Esophagus (tissue), 2 donors: Measurements from ENCODE around the gene LDLRAD1. TPM values are rescaled to one million over a fixed set of nuclear protein-coding genes. Genes with fewer than 3 reads are reported as not detected.
"Not testable (repeated sequence)": the region's sequence is repeated elsewhere in the genome, so short reads cannot be mapped to it uniquely, and the experiment has no call there.

Experiments
- H3K27ac ChIP-seq, 2 donors: one replicate each; pipeline ENCODE4 v1.5.1; 2013; ENCODE audit warnings: low read depth in 2 of 2, mild to moderate bottlenecking in 2 of 2, inconsistent platforms in 1 of 2, low read length in 1 of 2, moderate library complexity in 1 of 2
- H3K27me3 ChIP-seq, 2 donors: one replicate each; pipeline ENCODE4 v1.6.1; 2013; ENCODE audit warnings: low read length in 2 of 2, control low read depth in 1 of 2, mild to moderate bottlenecking in 1 of 2; ENCODE audit not compliant: insufficient read depth in 2 of 2, control insufficient read depth in 1 of 2
- H3K36me3 ChIP-seq, 2 donors: one replicate each; pipeline ENCODE4 v1.6.1; 2013; ENCODE audit warnings: low read length in 1 of 2; ENCODE audit not compliant: control insufficient read depth in 2 of 2, insufficient read depth in 2 of 2
- H3K4me1 ChIP-seq, 2 donors: one replicate each; pipeline ENCODE4 v1.6.1; 2013; ENCODE audit warnings: low read length in 1 of 2; ENCODE audit not compliant: control insufficient read depth in 2 of 2, insufficient read depth in 2 of 2
- H3K4me3 ChIP-seq, 2 donors: one replicate each; pipeline ENCODE4 v1.5.1; 2013; ENCODE audit warnings: low read length in 2 of 2, mild to moderate bottlenecking in 2 of 2, low read depth in 1 of 2, moderate library complexity in 1 of 2
- H3K9me3 ChIP-seq, 2 donors: one replicate each; pipeline ENCODE4 v1.6.1; 2013; ENCODE audit warnings: mild to moderate bottlenecking in 2 of 2, low read depth in 1 of 2, low read length in 1 of 2, moderate library complexity in 1 of 2; ENCODE audit not compliant: control insufficient read depth in 2 of 2, insufficient read depth in 1 of 2
- WGBS, 2 donors: extraction: QIAGEN DNeasy Blood & Tissue Kit; methylation state at CpG; one replicate each; pipeline ENCODE4 v1.1.7; 2013; 5-methylcytosine and 5-hydroxymethylcytosine counted together
- polyA plus RNA-seq, 2 donors: library from polyadenylated mRNA; stranded (reverse); fragments of 200-250 nt; gene quantifications; one replicate each; pipeline ENCODE4 v1.2.3, GENCODE V29; 2013
- donor health status: healthy with polysubstance abuse.
- donor health status: Bipolar disorder and iron deficiency.

Gene LDLRAD1
- polyA plus RNA-seq, 2 donors: 0.31 to 0.35 TPM

DNA sequence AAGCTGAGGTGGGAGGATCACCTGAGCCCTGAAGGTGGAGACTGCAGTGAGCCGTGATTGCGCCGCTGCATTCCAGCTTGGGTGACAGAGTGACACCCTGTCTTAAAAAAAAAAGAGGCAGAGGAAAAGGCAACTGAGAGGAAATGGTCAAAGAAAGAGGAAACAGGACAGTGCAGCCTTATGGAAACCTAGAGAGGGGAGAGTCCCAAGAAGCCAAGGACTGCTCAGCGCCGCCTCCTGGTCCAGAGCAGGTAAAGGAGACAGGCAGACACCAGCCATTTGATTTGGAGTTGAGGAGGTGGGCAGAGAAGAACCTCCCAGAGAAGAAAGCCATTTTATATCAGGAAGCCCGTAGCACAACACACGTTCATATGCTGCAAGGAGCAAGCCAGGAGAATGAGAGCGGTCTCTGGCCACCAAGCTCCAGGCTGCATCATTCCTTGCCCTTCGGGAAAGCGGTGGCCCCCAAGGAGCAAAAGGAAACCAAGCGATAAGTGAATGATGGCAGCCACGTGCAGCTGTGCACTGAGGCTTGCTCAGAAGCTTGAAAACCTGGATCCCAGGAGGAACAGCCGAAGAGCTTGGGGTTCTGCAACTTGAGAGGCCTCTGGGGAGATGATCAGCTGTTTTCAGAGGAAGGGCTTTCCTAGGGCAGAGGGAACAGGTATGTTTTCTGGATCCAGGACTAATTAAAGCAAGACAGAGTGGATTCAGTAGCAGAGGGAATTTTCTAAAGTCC, 38.1 kb downstream of the LDLRAD1 start:
- Histone ChIP-seq H3K27ac (no peak overlapping the region), H3K9me3 (no peaks in the 10 kb centered on the region), H3K4me3 (no peak overlapping the region), H3K36me3 (no peaks in the 10 kb centered on the region), H3K27me3 (no peaks in the 10 kb centered on the region), H3K4me1 (no peaks in the 10 kb centered on the region)
- 88 to 90% methylated on average over 13 of the region's 13 CpGs for WGBS, 2 donors

GRCh38 chr1:53975861-53976260, 42.1 kb downstream of the LDLRAD1 start:
- 95% methylated on average over 7 of the region's 7 CpGs for WGBS, 2 donors
- H3K36me3 ChIP-seq: no peaks in the 10 kb centered on the region
- H3K27me3 ChIP-seq: no peaks in the 10 kb centered on the region

DNA sequence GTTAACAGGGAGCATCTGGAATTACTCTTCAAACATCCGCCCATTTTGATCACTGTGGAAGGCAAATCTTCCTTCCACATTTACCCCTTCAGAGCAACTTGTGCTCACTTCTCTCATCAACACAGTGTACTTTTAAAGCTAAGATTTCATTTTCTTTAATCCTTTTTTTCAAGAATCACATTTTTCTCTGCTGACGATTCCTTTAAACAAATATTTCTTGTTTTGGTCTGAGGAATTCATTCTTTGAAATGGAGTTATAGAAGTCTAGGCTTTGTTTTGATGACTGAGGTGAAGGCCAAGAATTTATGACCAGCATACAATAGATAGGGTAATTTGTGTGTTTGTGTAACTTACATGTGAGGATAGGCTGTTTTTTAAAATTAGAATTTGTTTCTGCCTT, 46.3 kb downstream of the LDLRAD1 start:
- Histone ChIP-seq H3K4me3 (no peak overlapping the region), H3K36me3 (peaks cover 0 to 3% of the 10 kb centered on the region in 2 donors), H3K4me1 (no peaks in the 10 kb centered on the region), H3K9me3 (no peaks in the 10 kb centered on the region), H3K27ac (no peak overlapping the region), H3K27me3 (no peaks in the 10 kb centered on the region)
- WGBS, 2 donors: 76 to 79% methylated on average over 2 of the region's 2 CpGs

More at GRCh38 chr1:53975861-53976260, 42.1 kb downstream of the LDLRAD1 start:
- Histone ChIP-seq H3K4me1 (no peaks in the 10 kb centered on the region), H3K27ac (no peak overlapping the region), H3K4me3 (no peak overlapping the region), H3K9me3 (no peaks in the 10 kb centered on the region)

DNA sequence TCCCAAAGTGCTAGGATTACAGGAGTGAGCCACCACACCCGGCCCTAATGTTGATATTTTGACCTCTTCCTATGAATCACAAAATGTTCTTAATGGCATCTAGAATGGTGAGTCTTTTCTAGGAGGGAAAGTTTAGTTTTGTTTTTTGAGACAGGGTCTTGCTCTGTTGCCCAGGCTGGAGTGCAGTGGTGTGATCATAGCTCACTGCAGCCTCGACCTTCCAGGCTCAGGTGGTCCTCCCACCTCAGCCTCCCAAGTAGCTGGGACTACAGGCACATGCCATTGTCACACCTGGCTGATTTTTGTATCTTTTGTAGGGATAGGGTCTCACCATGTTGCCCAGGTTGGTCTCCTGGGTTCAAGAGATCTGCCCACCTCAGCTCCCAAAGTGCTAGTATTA, 48.7 kb downstream of the LDLRAD1 start:
- H3K9me3 ChIP-seq, H3K27ac ChIP-seq, H3K4me1 ChIP-seq, H3K36me3 ChIP-seq, H3K4me3 ChIP-seq, H3K27me3 ChIP-seq: not testable (repeated sequence)
- WGBS, 2 donors: 92 to 93% methylated on average over 2 of the region's 2 CpGs

GRCh38 chr1:53968125-53968513, 49.9 kb downstream of the LDLRAD1 start:
- no peaks in the 10 kb centered on the region for H3K9me3 ChIP-seq
- H3K27ac ChIP-seq: no peak overlapping the region
- no peaks in the 10 kb centered on the region for H3K27me3 ChIP-seq
- 64 to 70% methylated on average over 2 of the region's 2 CpGs for WGBS, 2 donors
- H3K4me1 ChIP-seq: no peaks in the 10 kb centered on the region
- peaks cover 2 to 12% of the 10 kb centered on the region in 2 donors for H3K36me3 ChIP-seq
- H3K4me3 ChIP-seq: no peak overlapping the region

GRCh38 chr1:53967409-53968124, 50.4 kb downstream of the LDLRAD1 start:
- Histone ChIP-seq H3K27ac (no peak overlapping the region), H3K4me3 (no peak overlapping the region), H3K36me3 (peaks cover 4 to 16% of the 10 kb centered on the region in 2 donors), H3K27me3 (no peaks in the 10 kb centered on the region), H3K4me1 (no peaks in the 10 kb centered on the region), H3K9me3 (no peaks in the 10 kb centered on the region)
- WGBS, 2 donors: 90% methylated on average over 7 of the region's 7 CpGs

- Histone ChIP-seq H3K36me3 (peaks cover 6 to 16% of the 10 kb centered on the region in 2 donors), H3K27ac (no peak overlapping the region), H3K27me3 (no peaks in the 10 kb centered on the region), H3K9me3 (no peaks in the 10 kb centered on the region), H3K4me1 (no peaks in the 10 kb centered on the region), H3K4me3 (no peak overlapping the region)
- WGBS, 2 donors: 86% methylated on average over 3 of the region's 3 CpGs
These were observed 51.2 kb downstream of the LDLRAD1 start for GRCh38 chr1:53966794-53967193.

- H3K4me1 ChIP-seq: no peaks in the 10 kb centered on the region
- WGBS, 2 donors: 73 to 78% methylated on average over 5 of the region's 5 CpGs
- peaks cover 6 to 18% of the 10 kb centered on the region in 2 donors for H3K36me3 ChIP-seq
- H3K27me3 ChIP-seq: no peaks in the 10 kb centered on the region
- no peaks in the 10 kb centered on the region for H3K9me3 ChIP-seq
- no peak overlapping the region for H3K27ac ChIP-seq
- H3K4me3 ChIP-seq: no peak overlapping the region
These were observed 53.9 kb downstream of the LDLRAD1 start for GRCh38 chr1:53964109-53964508.

- no peak overlapping the region for H3K27ac ChIP-seq
- H3K36me3 ChIP-seq: peaks cover 6 to 18% of the 10 kb centered on the region in 2 donors
- 88 to 95% methylated on average over 4 of the region's 4 CpGs for WGBS, 2 donors
These were observed 54.5 kb downstream of the LDLRAD1 start for GRCh38 chr1:53963460-53963859.

DNA sequence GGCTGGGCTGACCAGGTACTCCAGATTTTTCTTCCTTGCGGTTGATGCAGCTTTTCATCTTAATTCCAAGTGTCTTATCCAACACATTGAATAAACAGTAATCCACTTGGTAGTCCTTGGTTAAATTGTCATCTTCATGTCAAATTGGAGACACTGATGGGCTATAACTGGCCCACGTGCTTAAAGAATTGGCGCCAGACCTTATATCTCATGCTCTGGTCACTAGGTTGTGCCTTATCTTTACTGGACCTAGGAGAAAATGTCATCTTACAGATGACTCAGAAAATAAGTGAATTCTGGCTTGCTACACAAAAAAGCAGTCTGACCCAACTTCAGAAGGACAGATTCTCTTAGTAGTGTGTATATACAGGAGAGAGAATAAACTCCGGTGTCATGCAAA, 55.6 kb downstream of the LDLRAD1 start:
- no peak overlapping the region for H3K27ac ChIP-seq
- H3K4me1 ChIP-seq: no peaks in the 10 kb centered on the region
- WGBS, 2 donors: 93 to 96% methylated on average over 4 of the region's 4 CpGs
- H3K9me3 ChIP-seq: no peaks in the 10 kb centered on the region
- H3K27me3 ChIP-seq: no peaks in the 10 kb centered on the region
- peaks cover 6 to 18% of the 10 kb centered on the region in 2 donors for H3K36me3 ChIP-seq
- no peak overlapping the region for H3K4me3 ChIP-seq

More at GRCh38 chr1:53963460-53963859, 54.5 kb downstream of the LDLRAD1 start:
- no peaks in the 10 kb centered on the region for H3K27me3 ChIP-seq
- H3K4me3 ChIP-seq: no peak overlapping the region
- H3K4me1 ChIP-seq: no peaks in the 10 kb centered on the region
- no peaks in the 10 kb centered on the region for H3K9me3 ChIP-seq
